HEK293 (cell line): ENCODE data around the gene WDCP.

Experiments used
- KLF10 ChIP-seq: fragments of 450-650 bp; IDR thresholded peaks from 2 replicates; pipeline ENCODE4 v1.5.1; 2018; ENCODE audit warnings: missing biosample characterization, mild to moderate bottlenecking, missing genetic modification characterization
- KLF16 ChIP-seq: fragments of 450-650 bp; formaldehyde crosslinking; IDR thresholded peaks from 2 replicates; pipeline ENCODE4 v1.5.1; 2017; ENCODE audit warnings: missing biosample characterization, missing genetic modification characterization
- ZNF660 ChIP-seq: fragments of 450-650 bp; IDR thresholded peaks from 2 replicates; pipeline ENCODE4 v1.5.1; 2018; ENCODE audit warnings: missing biosample characterization, mild to moderate bottlenecking, missing genetic modification characterization
- TF ChIP-seq, protein P1 (sequence below): fragments of 450-650 bp; formaldehyde crosslinking; IDR thresholded peaks from 2 replicates; pipeline ENCODE4 v1.5.1; 2016; ENCODE audit warnings: missing biosample characterization, missing genetic modification characterization
- TF ChIP-seq, protein P2 (sequence below): fragments of 450-650 bp; formaldehyde crosslinking; IDR thresholded peaks from 2 replicates; pipeline ENCODE4 v1.5.1; 2016; ENCODE audit warnings: missing biosample characterization, missing genetic modification characterization

DNA sequence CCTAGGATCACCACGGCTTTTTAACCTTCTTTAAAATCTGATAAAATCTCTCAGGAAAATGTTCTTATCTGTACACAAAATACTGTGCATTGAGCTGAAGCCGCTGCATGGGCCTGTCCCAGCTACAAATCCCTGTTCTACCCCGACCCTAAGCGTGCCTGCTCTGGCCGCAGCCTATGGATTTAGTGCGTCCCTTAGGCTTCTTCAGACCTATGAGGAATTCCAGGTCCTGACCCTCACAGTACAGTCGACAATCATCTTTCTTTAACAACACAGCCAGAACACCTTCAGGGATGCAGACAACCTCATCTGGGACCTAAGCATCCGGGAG lies 477 bp upstream of the WDCP start:
- no peak for TF ChIP-seq ZNF660
- TF ChIP-seq, protein P1, sequence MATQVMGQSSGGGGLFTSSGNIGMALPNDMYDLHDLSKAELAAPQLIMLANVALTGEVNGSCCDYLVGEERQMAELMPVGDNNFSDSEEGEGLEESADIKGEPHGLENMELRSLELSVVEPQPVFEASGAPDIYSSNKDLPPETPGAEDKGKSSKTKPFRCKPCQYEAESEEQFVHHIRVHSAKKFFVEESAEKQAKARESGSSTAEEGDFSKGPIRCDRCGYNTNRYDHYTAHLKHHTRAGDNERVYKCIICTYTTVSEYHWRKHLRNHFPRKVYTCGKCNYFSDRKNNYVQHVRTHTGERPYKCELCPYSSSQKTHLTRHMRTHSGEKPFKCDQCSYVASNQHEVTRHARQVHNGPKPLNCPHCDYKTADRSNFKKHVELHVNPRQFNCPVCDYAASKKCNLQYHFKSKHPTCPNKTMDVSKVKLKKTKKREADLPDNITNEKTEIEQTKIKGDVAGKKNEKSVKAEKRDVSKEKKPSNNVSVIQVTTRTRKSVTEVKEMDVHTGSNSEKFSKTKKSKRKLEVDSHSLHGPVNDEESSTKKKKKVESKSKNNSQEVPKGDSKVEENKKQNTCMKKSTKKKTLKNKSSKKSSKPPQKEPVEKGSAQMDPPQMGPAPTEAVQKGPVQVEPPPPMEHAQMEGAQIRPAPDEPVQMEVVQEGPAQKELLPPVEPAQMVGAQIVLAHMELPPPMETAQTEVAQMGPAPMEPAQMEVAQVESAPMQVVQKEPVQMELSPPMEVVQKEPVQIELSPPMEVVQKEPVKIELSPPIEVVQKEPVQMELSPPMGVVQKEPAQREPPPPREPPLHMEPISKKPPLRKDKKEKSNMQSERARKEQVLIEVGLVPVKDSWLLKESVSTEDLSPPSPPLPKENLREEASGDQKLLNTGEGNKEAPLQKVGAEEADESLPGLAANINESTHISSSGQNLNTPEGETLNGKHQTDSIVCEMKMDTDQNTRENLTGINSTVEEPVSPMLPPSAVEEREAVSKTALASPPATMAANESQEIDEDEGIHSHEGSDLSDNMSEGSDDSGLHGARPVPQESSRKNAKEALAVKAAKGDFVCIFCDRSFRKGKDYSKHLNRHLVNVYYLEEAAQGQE (tag by site-specific recombination) = no peak
- TF ChIP-seq KLF16 (tag by site-specific recombination) = no peak
- no peak for TF ChIP-seq KLF10 (tag by site-specific recombination)
- TF ChIP-seq, protein P2, sequence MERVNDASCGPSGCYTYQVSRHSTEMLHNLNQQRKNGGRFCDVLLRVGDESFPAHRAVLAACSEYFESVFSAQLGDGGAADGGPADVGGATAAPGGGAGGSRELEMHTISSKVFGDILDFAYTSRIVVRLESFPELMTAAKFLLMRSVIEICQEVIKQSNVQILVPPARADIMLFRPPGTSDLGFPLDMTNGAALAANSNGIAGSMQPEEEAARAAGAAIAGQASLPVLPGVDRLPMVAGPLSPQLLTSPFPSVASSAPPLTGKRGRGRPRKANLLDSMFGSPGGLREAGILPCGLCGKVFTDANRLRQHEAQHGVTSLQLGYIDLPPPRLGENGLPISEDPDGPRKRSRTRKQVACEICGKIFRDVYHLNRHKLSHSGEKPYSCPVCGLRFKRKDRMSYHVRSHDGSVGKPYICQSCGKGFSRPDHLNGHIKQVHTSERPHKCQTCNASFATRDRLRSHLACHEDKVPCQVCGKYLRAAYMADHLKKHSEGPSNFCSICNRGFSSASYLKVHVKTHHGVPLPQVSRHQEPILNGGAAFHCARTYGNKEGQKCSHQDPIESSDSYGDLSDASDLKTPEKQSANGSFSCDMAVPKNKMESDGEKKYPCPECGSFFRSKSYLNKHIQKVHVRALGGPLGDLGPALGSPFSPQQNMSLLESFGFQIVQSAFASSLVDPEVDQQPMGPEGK (tag by site-specific recombination) = no peak
